Parathyroid adenoma (tissue), 2 donors: ENCODE measurements around the gene COMT.

ENCODE experiments used
- H2AFZ ChIP-seq: fragments of 300-600 bp; sonication (generic); one replicate; pipeline ENCODE4 v1.7.0; 2017; ENCODE audit warnings: antibody characterized with exemption, mild to moderate bottlenecking
- H3K27ac ChIP-seq: fragments of 300-600 bp; sonication (generic); one replicate; pipeline ENCODE4 v1.7.0; 2017
- H3K27me3 ChIP-seq: fragments of 300-600 bp; sonication (generic); one replicate; pipeline ENCODE4 v1.7.0; 2017; ENCODE audit warnings: low read length; ENCODE audit not compliant: control insufficient read depth, insufficient read depth
- H3K36me3 ChIP-seq: fragments of 300-600 bp; sonication (generic); one replicate; pipeline ENCODE4 v1.7.0; 2017; ENCODE audit warnings: low read length; ENCODE audit not compliant: control insufficient read depth, insufficient read depth
- H3K4me1 ChIP-seq: fragments of 300-600 bp; sonication (generic); one replicate; pipeline ENCODE4 v1.7.0; 2017; ENCODE audit warnings: control low read depth
- H3K4me2 ChIP-seq: fragments of 300-600 bp; sonication (generic); one replicate; pipeline ENCODE4 v1.7.0; 2017; ENCODE audit warnings: low read length
- H3K4me3 ChIP-seq: fragments of 300-600 bp; sonication (generic); one replicate; pipeline ENCODE4 v1.7.0; 2017; ENCODE audit warnings: low read depth, low read length
- H3K79me2 ChIP-seq: fragments of 300-600 bp; sonication (generic); one replicate; pipeline ENCODE4 v1.7.0; 2017; ENCODE audit warnings: control low read depth
- H3K9ac ChIP-seq: fragments of 300-600 bp; sonication (generic); one replicate; pipeline ENCODE4 v1.7.0; 2017; ENCODE audit warnings: mild to moderate bottlenecking
- H3K9me3 ChIP-seq: fragments of 300-600 bp; sonication (generic); one replicate; pipeline ENCODE4 v1.7.0; 2017; ENCODE audit warnings: low read length; ENCODE audit not compliant: control insufficient read depth
- TF ChIP-seq, protein P1 (sequence below): fragments of 300-600 bp; sonication (generic); IDR thresholded peaks from one replicate; pipeline ENCODE4 v1.7.0; 2017; ENCODE audit warnings: antibody characterized with exemption, mild to moderate bottlenecking
- donor health status: primary hyperparathyroidism.

The COMT gene

DNA sequence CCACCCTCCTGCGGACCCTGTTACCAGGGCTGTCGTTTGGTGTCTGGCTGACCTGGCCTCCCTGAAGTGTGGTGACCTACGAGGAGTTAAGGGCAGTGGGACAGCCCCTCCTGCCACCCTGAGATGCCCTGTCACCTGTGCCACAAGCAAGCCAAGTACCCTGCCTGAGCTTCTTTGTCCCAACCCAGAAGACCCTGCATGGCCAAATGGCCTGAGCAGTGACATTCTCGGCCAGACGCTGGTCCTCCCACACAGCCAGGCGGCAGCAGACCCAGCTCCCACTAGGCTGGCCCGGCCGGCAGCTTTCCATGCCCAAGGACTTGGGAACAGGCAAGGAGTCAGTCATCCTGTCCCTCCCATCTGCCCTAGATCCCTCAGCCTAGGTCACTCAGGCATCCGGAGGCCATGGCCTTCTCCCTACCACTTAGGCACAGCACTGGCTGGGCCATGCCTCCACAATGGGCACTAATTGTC lies 67.5 kb downstream of the COMT start:
- H3K9me3 ChIP-seq, result no peaks in the 10 kb centered on the region
- no peaks in the 10 kb centered on the region for H3K36me3 ChIP-seq
- peaks cover 5% of the 10 kb centered on the region for H3K79me2 ChIP-seq
- no peaks in the 10 kb centered on the region for H3K27me3 ChIP-seq
- TF ChIP-seq, protein P1, sequence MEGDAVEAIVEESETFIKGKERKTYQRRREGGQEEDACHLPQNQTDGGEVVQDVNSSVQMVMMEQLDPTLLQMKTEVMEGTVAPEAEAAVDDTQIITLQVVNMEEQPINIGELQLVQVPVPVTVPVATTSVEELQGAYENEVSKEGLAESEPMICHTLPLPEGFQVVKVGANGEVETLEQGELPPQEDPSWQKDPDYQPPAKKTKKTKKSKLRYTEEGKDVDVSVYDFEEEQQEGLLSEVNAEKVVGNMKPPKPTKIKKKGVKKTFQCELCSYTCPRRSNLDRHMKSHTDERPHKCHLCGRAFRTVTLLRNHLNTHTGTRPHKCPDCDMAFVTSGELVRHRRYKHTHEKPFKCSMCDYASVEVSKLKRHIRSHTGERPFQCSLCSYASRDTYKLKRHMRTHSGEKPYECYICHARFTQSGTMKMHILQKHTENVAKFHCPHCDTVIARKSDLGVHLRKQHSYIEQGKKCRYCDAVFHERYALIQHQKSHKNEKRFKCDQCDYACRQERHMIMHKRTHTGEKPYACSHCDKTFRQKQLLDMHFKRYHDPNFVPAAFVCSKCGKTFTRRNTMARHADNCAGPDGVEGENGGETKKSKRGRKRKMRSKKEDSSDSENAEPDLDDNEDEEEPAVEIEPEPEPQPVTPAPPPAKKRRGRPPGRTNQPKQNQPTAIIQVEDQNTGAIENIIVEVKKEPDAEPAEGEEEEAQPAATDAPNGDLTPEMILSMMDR, result no peak
- peaks cover 16% of the 10 kb centered on the region for H3K4me1 ChIP-seq
- H3K9ac ChIP-seq, result no peak overlapping the region
- no peak overlapping the region for H3K4me2 ChIP-seq
- H2AFZ ChIP-seq, result no peak overlapping the region
- H3K27ac ChIP-seq, result no peak overlapping the region
- no peak overlapping the region for H3K4me3 ChIP-seq

DNA sequence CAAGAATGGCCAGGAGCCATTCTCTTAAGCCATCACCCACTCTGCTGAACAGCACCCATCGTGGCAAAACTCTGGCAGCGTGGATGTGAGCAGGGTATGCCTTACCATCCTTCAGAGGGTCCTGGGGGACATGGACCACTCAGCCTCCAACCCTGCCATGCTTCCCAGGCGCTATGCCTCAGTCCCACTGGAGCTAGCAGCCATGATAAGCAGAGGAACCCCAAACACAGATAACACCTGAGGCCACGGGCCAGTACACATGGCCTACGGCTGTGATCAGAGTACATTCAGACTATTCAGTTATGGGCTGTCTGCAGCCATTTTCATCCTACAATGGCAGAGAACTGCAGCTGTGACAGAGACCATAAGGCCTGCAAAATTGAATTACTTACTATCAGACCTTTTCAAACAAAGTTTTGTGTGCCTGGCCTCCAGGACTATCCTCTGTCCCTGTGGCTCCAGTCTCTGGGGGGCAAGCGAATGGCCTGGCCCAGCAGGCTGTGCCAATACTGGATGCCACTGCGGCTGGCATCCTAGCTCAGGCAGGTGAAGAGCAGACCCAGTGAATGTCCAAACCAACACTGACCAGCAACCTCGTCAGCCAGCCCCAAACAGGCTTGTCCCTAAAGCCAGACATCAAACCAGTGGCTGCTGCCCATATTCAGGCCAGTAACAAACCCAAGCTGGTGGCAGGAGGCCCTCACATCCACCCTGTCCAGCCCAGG lies 68.2 kb downstream of the COMT start:
- H3K9me3 ChIP-seq, result no peaks in the 10 kb centered on the region
- no peaks in the 10 kb centered on the region for H3K27me3 ChIP-seq
- H3K4me2 ChIP-seq, result no peak overlapping the region
- peaks cover 3% of the 10 kb centered on the region for H3K79me2 ChIP-seq
- H3K27ac ChIP-seq, result peak overlapping the region; percentile 70
- no peaks in the 10 kb centered on the region for H3K36me3 ChIP-seq
- H2AFZ ChIP-seq, result no peak overlapping the region
- no peak overlapping the region for H3K4me3 ChIP-seq
- TF ChIP-seq, protein P1, result no peak
- no peak overlapping the region for H3K9ac ChIP-seq
- H3K4me1 ChIP-seq, result peaks cover 16% of the 10 kb centered on the region

DNA sequence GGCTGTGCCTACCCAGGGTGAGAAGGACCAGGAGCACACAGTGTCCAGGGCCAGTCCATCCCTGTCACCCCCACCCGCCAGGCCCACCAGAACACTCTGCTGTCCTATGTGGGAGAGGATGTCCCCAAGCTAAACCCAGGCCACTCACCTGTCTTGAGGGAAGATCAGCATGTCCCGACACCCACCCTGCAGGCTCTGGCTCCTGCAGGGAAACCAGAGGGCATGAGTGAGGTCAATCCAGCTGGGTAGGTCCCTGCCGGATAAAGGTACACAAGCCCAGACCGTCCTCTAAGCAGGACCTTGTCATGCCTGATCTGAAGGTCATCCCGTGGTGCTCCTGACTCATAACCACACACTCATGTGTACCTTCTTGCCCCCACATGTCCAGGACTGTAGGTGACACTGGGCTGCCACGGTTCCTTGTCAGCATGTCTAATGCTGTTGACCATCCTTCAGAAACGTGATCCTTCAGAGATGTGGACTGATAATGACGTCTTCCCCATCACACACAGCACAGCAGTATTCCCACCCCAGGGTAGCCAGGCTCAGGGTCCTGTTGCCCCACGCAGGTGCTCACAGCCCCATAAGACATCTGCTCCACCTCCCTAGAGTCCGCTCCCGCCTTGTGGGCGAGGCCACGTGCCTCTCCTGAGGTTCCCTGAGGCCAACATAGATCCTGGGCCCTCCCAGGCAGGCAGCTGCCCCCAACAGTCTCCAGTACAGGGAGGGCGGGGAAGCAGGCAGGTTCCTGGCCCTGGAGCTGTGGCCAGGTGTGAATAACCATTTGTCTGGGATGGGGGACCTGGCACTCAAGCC lies 68.9 kb downstream of the COMT start:
- Histone ChIP-seq H3K4me1 (peaks cover 16% of the 10 kb centered on the region), H2AFZ (peak overlapping the region; percentile 33), H3K4me3 (no peak overlapping the region), H3K36me3 (no peaks in the 10 kb centered on the region), H3K4me2 (no peak overlapping the region), H3K27me3 (no peaks in the 10 kb centered on the region), H3K79me2 (peaks cover 3% of the 10 kb centered on the region), H3K9me3 (no peaks in the 10 kb centered on the region), H3K9ac (no peak overlapping the region), H3K27ac (peak overlapping the region; percentile 70)
- TF ChIP-seq, protein P1, result no peak

DNA sequence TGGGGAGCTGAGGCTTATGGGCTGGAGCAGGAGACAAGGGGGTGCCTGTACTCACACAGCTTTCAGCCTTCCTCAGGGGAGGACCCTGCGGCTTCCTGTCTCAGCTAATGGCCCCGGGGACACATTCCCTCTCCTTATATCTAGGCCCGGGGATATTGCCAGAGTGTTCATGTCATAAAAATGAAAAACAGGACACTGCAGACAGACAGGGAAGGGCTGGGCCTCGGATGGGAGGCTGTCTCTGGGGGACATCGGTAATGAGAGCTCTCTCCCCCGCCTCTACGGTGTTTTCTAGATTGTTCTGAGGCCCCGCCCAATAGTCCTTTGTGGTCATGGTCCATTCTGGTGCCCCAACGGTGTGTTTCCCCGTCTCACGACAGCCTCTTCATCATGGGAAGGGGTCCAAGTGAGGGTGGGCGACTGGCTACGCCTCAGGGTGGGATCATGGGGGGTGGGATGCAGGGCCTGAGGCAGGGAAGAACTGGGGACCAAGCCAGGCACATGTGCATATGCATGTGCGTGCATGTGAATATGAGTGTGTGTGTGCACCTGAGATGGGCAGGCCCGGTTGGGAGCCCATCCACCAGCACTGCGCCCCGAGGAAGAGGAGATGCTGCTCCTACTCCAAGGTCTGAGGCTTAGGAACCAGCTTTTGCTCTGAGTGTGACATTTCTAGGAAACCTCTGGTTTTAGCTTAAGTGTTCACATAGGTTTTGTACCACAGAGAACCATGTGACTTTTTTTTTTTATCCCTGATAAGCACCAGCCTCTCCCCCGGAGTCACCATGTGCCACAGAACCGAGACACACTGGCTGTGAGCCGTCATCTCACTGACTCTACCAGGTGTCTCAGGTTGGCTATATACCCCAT lies 69.8 kb downstream of the COMT start:
- Histone ChIP-seq H3K9me3 (no peaks in the 10 kb centered on the region), H3K4me1 (peaks cover 16% of the 10 kb centered on the region), H3K9ac (no peak overlapping the region), H3K27me3 (no peaks in the 10 kb centered on the region), H3K36me3 (no peaks in the 10 kb centered on the region), H3K27ac (peak overlapping the region; percentile 70), H3K4me2 (no peak overlapping the region), H2AFZ (no peak overlapping the region), H3K79me2 (peaks cover 3% of the 10 kb centered on the region), H3K4me3 (no peak overlapping the region)
- TF ChIP-seq, protein P1, result no peak
